ENCODE results near the gene LIPT2. TPM values are rescaled to one million over a fixed set of nuclear protein-coding genes. Genes with fewer than 3 reads are reported as not detected.

LIPT2 gene
- total and polyA plus RNA-seq, 12 donors = 1.8 to 16.1 (median 5.4) TPM

- no peak for TF ChIP-seq POLR2A (IDR thresholded peaks at IDR 0.05)
- TF ChIP-seq CTCF (IDR thresholded peaks at IDR 0.05) = no peak
- Histone ChIP-seq H3K36me3 (replicated peaks in 1 of 2) (no peaks in the 10 kb centered on the region), H3K4me3 (no peak overlapping the region), H3K4me1 (replicated peaks in 1 of 2) (no peaks in the 10 kb centered on the region), H3K27ac (no peak overlapping the region), H3K9me3 (replicated peaks in 1 of 3) (no peaks in the 10 kb centered on the region), H3K27me3 (no peaks in the 10 kb centered on the region)
- intact Hi-C loops (cut with DNase I) = no loop called here
- DNase-seq = peak in 1 of 7 donors; percentile 27
Measured at GRCh38 chr11:74468521-74468920, 25.0 kb downstream of the LIPT2 start.

- H3K27ac ChIP-seq = no peak overlapping the region
- TF ChIP-seq POLR2A (IDR thresholded peaks at IDR 0.05) (no peak), CTCF (IDR thresholded peaks at IDR 0.05) (no peak)
Measured at GRCh38 chr11:74468058-74468457, 25.5 kb downstream of the LIPT2 start.

GRCh38 chr11:74466916-74467885 lies 26.3 kb downstream of the LIPT2 start, which contains the start of gene KCNE3:
Gene KCNE3, minus strand, starts transcription at chr11:74467549. Its CDS starts 9,986 bp downstream, at chr11:74457563.
- TF ChIP-seq POLR2A (IDR thresholded peaks at IDR 0.05) = no peak
- no peak for TF ChIP-seq CTCF (IDR thresholded peaks at IDR 0.05)
- peak in 5 of 7 donors; percentile 13 to 53 (median 29) for DNase-seq

More at GRCh38 chr11:74468058-74468457, 25.5 kb downstream of the LIPT2 start:
- Histone ChIP-seq H3K9me3 (replicated peaks in 1 of 3) (no peaks in the 10 kb centered on the region), H3K4me3 (no peak overlapping the region), H3K36me3 (replicated peaks in 1 of 2) (no peaks in the 10 kb centered on the region), H3K27me3 (no peaks in the 10 kb centered on the region), H3K4me1 (replicated peaks in 1 of 2) (no peaks in the 10 kb centered on the region)
- WGBS, 4 donors = 74 to 88% (median 84%) methylated on average over 4 of the region's 4 CpGs
- peak in 1 of 7 donors; percentile 17 for DNase-seq
- intact Hi-C loops (cut with DNase I) = no loop called here

GRCh38 chr11:74465291-74465708 lies 28.2 kb downstream of the LIPT2 start:
- H3K27ac ChIP-seq = no peak overlapping the region
- TF ChIP-seq POLR2A (IDR thresholded peaks at IDR 0.05) (no peak), CTCF (IDR thresholded peaks at IDR 0.05) (no peak)
- DNase-seq = peak in 1 of 7 donors; percentile 9
- no peaks in the 10 kb centered on the region for H3K9me3 ChIP-seq (replicated peaks in 1 of 3)
- H3K36me3 ChIP-seq (replicated peaks in 1 of 2) = no peaks in the 10 kb centered on the region
- WGBS, 4 donors = 59 to 75% (median 68%) methylated on average over 2 of the region's 2 CpGs
- H3K27me3 ChIP-seq = no peaks in the 10 kb centered on the region
- no peak overlapping the region for H3K4me3 ChIP-seq
- H3K4me1 ChIP-seq (replicated peaks in 1 of 2) = peaks cover 9 to 11% of the 10 kb centered on the region in 2 donors
- intact Hi-C loops (cut with DNase I) = no loop called here

More at GRCh38 chr11:74466916-74467885, 26.3 kb downstream of the LIPT2 start, which contains the start of gene KCNE3:
- peaks cover under 1 to 2% of the 10 kb centered on the region in 2 donors for H3K4me1 ChIP-seq (replicated peaks in 1 of 2)
- no peaks in the 10 kb centered on the region for H3K36me3 ChIP-seq (replicated peaks in 1 of 2)
- peak within 1 kb of the TSS in 2 of 4 donors; percentile 6 to 56 for H3K4me3 ChIP-seq
- WGBS, 4 donors = 17 to 33% (median 19%) methylated on average over 12 to 62 of the region's 62 CpGs
- H3K27me3 ChIP-seq = no peaks in the 10 kb centered on the region
- intact Hi-C loops (cut with DNase I) = no loop called here
- no peaks in the 10 kb centered on the region for H3K9me3 ChIP-seq (replicated peaks in 1 of 3)
- H3K27ac ChIP-seq = peak within 1 kb of the TSS in 2 of 5 donors; percentile 6 to 15
